GM12878 (cell line): Measurements from ENCODE around the gene SHANK1. TPM values are rescaled to one million over a fixed set of nuclear protein-coding genes. Genes with fewer than 3 reads are reported as not detected.
"Not testable (repeated sequence)": the region's sequence is repeated elsewhere in the genome, so short reads cannot be mapped to it uniquely, and the experiment has no call there.

Source experiments
- ATAC-seq: fragments of 200-7000 bp; cut with Tn5 transposase; 3 replicates; pipeline ENCODE4 v1.9.1; 2020; ENCODE audit warnings: mild to moderate bottlenecking, moderate library complexity
- BruUV-seq: library from RNA; stranded (reverse); fragments of 400-500 nt; replicated peaks from 2 replicates; lab custom pipeline; 2021; lab: Mats Ljungman, UMichigan
- CTCF ChIA-PET: fragments of 300-600 bp; sonication (Branson Sonifier 250); formaldehyde crosslinking; extraction: SDS; loops from one replicate; lab custom pipeline; 2021; ENCODE audit warnings: inconsistent platforms; lab: Yijun Ruan, JAX
- POLR2A ChIA-PET: fragments of 350-600 bp; formaldehyde crosslinking; extraction: SDS; loops from one replicate; lab custom pipeline; 2021; ENCODE audit warnings: inconsistent platforms; lab: Charles Lee
- RAD21 ChIA-PET: fragments of 300-600 bp; sonication (Branson Sonifier 250); formaldehyde crosslinking; loops from one replicate; lab custom pipeline; 2023; ENCODE audit warnings: antibody characterized with exemption; ENCODE audit not compliant: unreplicated experiment; lab: Charles Lee
- SMC1A ChIA-PET: fragments of 300-600 bp; sonication (Branson Sonifier 250); formaldehyde crosslinking; loops from one replicate; lab custom pipeline; 2023; ENCODE audit not compliant: unreplicated experiment, uncharacterized antibody; lab: Charles Lee
- DNase-seq: peaks from one replicate; pipeline ENCODE4 v3.0.0-alpha.2; 2011; ENCODE audit warnings: low read depth, low spot score
- FAIRE-seq: peaks from 3 replicates; lab custom pipeline; 2011; peaks lifted over from hg19 to GRCh38; lab: Jason Lieb, UNC
- H2AFZ ChIP-seq: 2 replicates; pipeline ENCODE4 v1.6.0; 2011; ENCODE audit warnings: low read depth, low read length, control low read depth; ENCODE audit not compliant: control insufficient read depth
- H3K27ac ChIP-seq: 2 replicates; pipeline ENCODE4 v1.5.1; 2011; ENCODE audit warnings: control low read depth; ENCODE audit not compliant: control insufficient read depth, insufficient read depth
- H3K27me3 ChIP-seq, 2 experiments: replicated peaks in 1 of 2; 2 replicates each; pipeline versions ENCODE4 v1.6.0 to v1.6.1; 2011; ENCODE audit warnings: low read length in 1 of 2; ENCODE audit not compliant: control insufficient read depth in 2 of 2, insufficient read depth in 2 of 2
- H3K36me3 ChIP-seq, 2 experiments: 2 replicates each; pipeline ENCODE4 v1.5.1; 2011; ENCODE audit warnings: low read length in 1 of 2; ENCODE audit not compliant: control insufficient read depth in 2 of 2, insufficient read depth in 2 of 2
- H3K4me1 ChIP-seq: 2 replicates; pipeline ENCODE4 v1.6.1; 2011; ENCODE audit warnings: mild to moderate bottlenecking, low read length, moderate library complexity, mixed read lengths; ENCODE audit not compliant: control insufficient read depth, insufficient read depth
- H3K4me2 ChIP-seq: 2 replicates; pipeline ENCODE4 v1.6.0; 2011; ENCODE audit warnings: control low read depth; ENCODE audit not compliant: control insufficient read depth, insufficient read depth
- H3K4me3 ChIP-seq: fragments of 200-600 bp; sonication (generic); 2 replicates; pipeline ENCODE4 v1.5.1; 2016
- H3K79me2 ChIP-seq: 2 replicates; pipeline ENCODE4 v1.6.0; 2011; ENCODE audit warnings: low read length; ENCODE audit not compliant: control insufficient read depth, insufficient read depth
- H3K9ac ChIP-seq: 2 replicates; pipeline ENCODE4 v1.8.0; 2011; ENCODE audit warnings: low read length, control low read depth, mixed read lengths; ENCODE audit not compliant: control insufficient read depth, insufficient read depth
- H3K9me3 ChIP-seq: replicated peaks from 3 replicates; pipeline ENCODE4 v1.5.1; 2011; ENCODE audit warnings: mild to moderate bottlenecking, low read length; ENCODE audit not compliant: control insufficient read depth, insufficient read depth
- H4K20me1 ChIP-seq: 2 replicates; pipeline ENCODE4 v1.6.0; 2011; ENCODE audit not compliant: control insufficient read depth, insufficient read depth
- WGBS: methylation state at CpG from one replicate; pipeline ENCODE4 v1.1.6; 2016; ENCODE audit warnings: low lambda C conversion rate; ENCODE audit not compliant: insufficient replicate concordance, insufficient coverage; ENCODE audit errors: missing lambda C conversion rate; 5-methylcytosine and 5-hydroxymethylcytosine counted together
- in situ Hi-C: fragments of 300-500 bp; cut with MboI; formaldehyde crosslinking; loops from 9 replicates; pipeline ENCODE4 v1.14.3; 2018; ENCODE audit warnings: mixed read lengths
- intact Hi-C: fragments of 100-400 bp; cut with micrococcal nuclease; formaldehyde crosslinking; loops from one replicate; pipeline ENCODE4 v1.14.2; 2022; ENCODE audit not compliant: unreplicated experiment
- polyA plus RNA-seq, 11 experiments: library from polyadenylated mRNA; depleted of rRNA in 4 of 11; unstranded in 6 of 11; stranded (reverse) in 5 of 11; fragments of >200 nt; fragmentation: Nextera tagmentation in 4 of 11; fragmentation: Illumina TruSeq in 1 of 11; extraction: Ambion mirVana in 4 of 11; extraction: Trizol in 1 of 11; gene quantifications; 1 replicate in 1 of 11; 2 replicates in 10 of 11; pipeline versions ENCODE4 v1.2.1 to v1.2.3, GENCODE V29; 2011 to 2016; ENCODE audit warnings: inconsistent platforms in 2 of 11, missing spikeins in 2 of 11, low read depth in 1 of 11
- total RNA-seq, 4 experiments: library from RNA; depleted of rRNA in 3 of 4; stranded (reverse); fragments of >200 nt in 3 of 4; fragmentation: Illumina TruSeq in 1 of 4; extraction: Trizol in 1 of 4; gene quantifications; 2 replicates each; pipeline versions ENCODE4 v1.2.1 to v1.2.3, GENCODE V29; 2013 to 2021

The SHANK1 gene
- total and polyA plus RNA-seq, 10 of the 15 experiments (the other 5 are each of a cell fraction or from before 2014, with no cell fraction given): not detected

GRCh38 chr19:50619184-50619583, 100.4 kb downstream of the SHANK1 start:
- DNase-seq, RAD21 ChIA-PET, H2AFZ ChIP-seq, CTCF ChIA-PET, H3K9ac ChIP-seq, H4K20me1 ChIP-seq, H3K27ac ChIP-seq, H3K9me3 ChIP-seq, SMC1A ChIA-PET, H3K4me1 ChIP-seq, H3K27me3 ChIP-seq, H3K79me2 ChIP-seq, H3K36me3 ChIP-seq, H3K4me2 ChIP-seq, BruUV-seq, FAIRE-seq, intact Hi-C loops, in situ Hi-C loops, POLR2A ChIA-PET, H3K4me3 ChIP-seq, ATAC-seq: not testable (repeated sequence)
- 50% methylated on average over 5 of the region's 5 CpGs for WGBS

GRCh38 chr19:50618379-50618778, 101.2 kb downstream of the SHANK1 start:
- ATAC-seq, POLR2A ChIA-PET: not testable (repeated sequence)

More at GRCh38 chr19:50618379-50618778, 101.2 kb downstream of the SHANK1 start:
- WGBS: 66% methylated on average over 4 of the region's 5 CpGs
- H3K79me2 ChIP-seq, H3K4me2 ChIP-seq, CTCF ChIA-PET, RAD21 ChIA-PET, H3K27ac ChIP-seq, H3K9ac ChIP-seq, SMC1A ChIA-PET, H4K20me1 ChIP-seq, H2AFZ ChIP-seq, FAIRE-seq, H3K9me3 ChIP-seq, H3K36me3 ChIP-seq, intact Hi-C loops, H3K27me3 ChIP-seq, H3K4me1 ChIP-seq, H3K4me3 ChIP-seq, DNase-seq, BruUV-seq, in situ Hi-C loops: not testable (repeated sequence)
